SK-N-SH treated with all-trans-retinoic acid at 6 μM for 48 hours (cell line): ENCODE results near the gene UBL7.

ENCODE experiments used
- ATAC-seq: fragments of 200-7000 bp; cut with Tn5 transposase; 3 replicates; pipeline ENCODE4 v1.9.1; 2020; ENCODE audit warnings: mild to moderate bottlenecking, moderate library complexity
- ARNTL ChIP-seq: fragments of 450-650 bp; formaldehyde crosslinking; IDR thresholded peaks from 2 replicates; pipeline ENCODE4 v1.5.0; 2020; ENCODE audit warnings: low read depth, mild to moderate bottlenecking, moderate library complexity, borderline replicate concordance
- BACH2 ChIP-seq: fragments of 250-450 bp; sonication (Bioruptor Pico); IDR thresholded peaks from 2 replicates; pipeline ENCODE4 v1.9.0; 2021; ENCODE audit warnings: mild to moderate bottlenecking, borderline replicate concordance
- CSDC2 ChIP-seq: fragments of 250-450 bp; sonication (Bioruptor Pico); IDR thresholded peaks from 2 replicates; pipeline ENCODE4 v1.5.0; 2020; ENCODE audit warnings: mild to moderate bottlenecking, moderate library complexity
- ESRRG ChIP-seq: fragments of 250-450 bp; sonication (Bioruptor Pico); IDR thresholded peaks from 2 replicates; pipeline ENCODE4 v1.6.1; 2021; ENCODE audit warnings: mild to moderate bottlenecking
- GLIS3 ChIP-seq: fragments of 250-450 bp; sonication (Bioruptor Pico); IDR thresholded peaks from 2 replicates; pipeline ENCODE4 v1.5.0; 2020; ENCODE audit warnings: mild to moderate bottlenecking, moderate library complexity
- ISL1 ChIP-seq: fragments of 250-450 bp; sonication (Bioruptor Pico); IDR thresholded peaks from 2 replicates; pipeline ENCODE4 v2.1.2; 2022; ENCODE audit warnings: mild to moderate bottlenecking, moderate library complexity
- OSR1 ChIP-seq: fragments of 250-450 bp; sonication (Bioruptor Pico); IDR thresholded peaks from 2 replicates; pipeline ENCODE4 v1.8.0; 2022; ENCODE audit warnings: moderate library complexity, mild to moderate bottlenecking, inconsistent platforms
- PPARA ChIP-seq: fragments of 250-450 bp; sonication (Bioruptor Pico); IDR thresholded peaks from 2 replicates; pipeline ENCODE4 v1.5.0; 2020; ENCODE audit warnings: mild to moderate bottlenecking, borderline replicate concordance
- TCF4 ChIP-seq: fragments of 250-450 bp; sonication (Bioruptor Pico); IDR thresholded peaks from 2 replicates; pipeline ENCODE4 v1.8.0; 2021; ENCODE audit warnings: mild to moderate bottlenecking, moderate library complexity, borderline replicate concordance
- TOX ChIP-seq: fragments of 250-450 bp; sonication (Bioruptor Pico); IDR thresholded peaks from 2 replicates; pipeline ENCODE4 v1.8.0; 2021; ENCODE audit warnings: mild to moderate bottlenecking, moderate library complexity, borderline replicate concordance
- TSHZ2 ChIP-seq: fragments of 250-450 bp; sonication (Bioruptor Pico); IDR thresholded peaks from 2 replicates; pipeline ENCODE4 v1.5.0; 2020; ENCODE audit warnings: mild to moderate bottlenecking, moderate library complexity
- ZC3H10 ChIP-seq: fragments of 250-450 bp; sonication (Bioruptor Pico); IDR thresholded peaks from 2 replicates; pipeline ENCODE4 v1.5.1; 2021; ENCODE audit warnings: mild to moderate bottlenecking, moderate library complexity
- ZFP3 ChIP-seq: fragments of 250-450 bp; sonication (Bioruptor Pico); IDR thresholded peaks from 2 replicates; pipeline ENCODE4 v1.5.0; 2020; ENCODE audit warnings: mild to moderate bottlenecking, moderate library complexity
- ZFP30 ChIP-seq: fragments of 450-650 bp; formaldehyde crosslinking; IDR thresholded peaks from 2 replicates; pipeline ENCODE4 v1.5.0; 2022; ENCODE audit warnings: mild to moderate bottlenecking, moderate library complexity
- ZNF70 ChIP-seq: fragments of 450-650 bp; formaldehyde crosslinking; IDR thresholded peaks from 2 replicates; pipeline ENCODE4 v1.5.0; 2020; ENCODE audit warnings: mild to moderate bottlenecking, moderate library complexity
- ZNF8 ChIP-seq: fragments of 450-650 bp; formaldehyde crosslinking; IDR thresholded peaks from 2 replicates; pipeline ENCODE4 v1.5.0; 2020; ENCODE audit warnings: mild to moderate bottlenecking, moderate library complexity
- TF ChIP-seq, protein P1 (sequence below): fragments of 250-450 bp; sonication (Bioruptor Pico); IDR thresholded peaks from 2 replicates; pipeline ENCODE4 v1.8.0; 2021; ENCODE audit warnings: low read depth, mild to moderate bottlenecking, moderate library complexity, borderline replicate concordance
- TF ChIP-seq, protein P2 (sequence below): fragments of 250-450 bp; sonication (Bioruptor Pico); IDR thresholded peaks from 2 replicates; pipeline ENCODE4 v1.8.0; 2020; ENCODE audit warnings: mild to moderate bottlenecking, moderate library complexity, borderline replicate concordance
- TF ChIP-seq, protein P3 (sequence below): fragments of 250-450 bp; sonication (Bioruptor Pico); IDR thresholded peaks from 2 replicates; pipeline ENCODE4 v1.5.1; 2020; ENCODE audit warnings: low read depth, mild to moderate bottlenecking, moderate library complexity

The UBL7 gene, protein sequence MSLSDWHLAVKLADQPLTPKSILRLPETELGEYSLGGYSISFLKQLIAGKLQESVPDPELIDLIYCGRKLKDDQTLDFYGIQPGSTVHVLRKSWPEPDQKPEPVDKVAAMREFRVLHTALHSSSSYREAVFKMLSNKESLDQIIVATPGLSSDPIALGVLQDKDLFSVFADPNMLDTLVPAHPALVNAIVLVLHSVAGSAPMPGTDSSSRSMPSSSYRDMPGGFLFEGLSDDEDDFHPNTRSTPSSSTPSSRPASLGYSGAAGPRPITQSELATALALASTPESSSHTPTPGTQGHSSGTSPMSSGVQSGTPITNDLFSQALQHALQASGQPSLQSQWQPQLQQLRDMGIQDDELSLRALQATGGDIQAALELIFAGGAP

DNA sequence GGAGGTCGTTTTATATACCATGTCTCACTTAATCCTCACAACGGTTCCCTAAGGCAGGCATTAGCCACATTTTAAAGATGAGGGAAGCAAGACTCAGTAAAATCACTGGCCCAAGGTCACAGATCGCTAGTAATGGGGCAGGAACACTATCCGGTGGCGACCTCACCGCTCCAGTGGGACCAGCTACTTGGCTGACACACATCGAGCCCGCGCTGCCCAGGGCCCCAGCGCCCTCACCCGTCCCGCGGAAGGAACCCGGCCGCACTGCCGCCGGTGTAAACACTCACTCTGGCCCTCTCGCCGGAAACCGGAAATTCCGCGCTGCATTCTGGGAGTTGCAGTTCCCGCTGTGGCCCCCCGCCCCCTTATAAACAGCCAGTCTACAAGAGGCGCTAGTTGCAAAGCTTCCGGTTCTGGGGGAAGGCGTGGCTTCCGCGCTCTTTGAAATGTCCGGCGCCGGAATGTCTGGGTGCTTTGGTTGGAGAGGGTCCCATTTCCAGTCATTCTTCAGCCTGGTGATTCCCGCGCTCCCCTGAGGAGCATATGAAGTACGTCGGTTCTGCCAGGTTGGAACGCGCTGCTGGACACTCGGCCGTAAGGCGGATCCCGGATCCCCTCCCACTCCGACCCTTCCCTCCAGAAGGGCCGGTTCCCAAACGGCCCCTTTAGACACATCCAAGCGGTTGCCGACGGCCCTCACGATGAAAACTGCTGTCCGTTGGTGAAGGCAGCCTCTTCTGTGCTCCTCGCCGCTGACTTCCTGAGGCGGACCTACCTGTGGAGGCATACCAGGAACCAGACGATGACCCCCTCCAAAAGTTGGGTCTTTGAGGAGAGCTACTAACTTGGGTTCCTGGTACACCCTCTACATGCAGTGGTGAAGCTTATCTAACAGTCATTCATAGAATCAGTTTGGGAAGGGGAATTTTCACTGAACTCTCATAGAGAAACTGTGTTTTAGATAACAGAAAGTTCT is at the start of gene UBL7:
Gene UBL7 (minus strand): TSS at position 290 of the 976 bp plus-strand sequence. CDS start 2,293 bp downstream, outside the sequence.
- no peak for TF ChIP-seq BACH2 (CRISPR knock-in tag)
- no peak for TF ChIP-seq ESRRG (CRISPR knock-in tag)
- TF ChIP-seq, protein P1, sequence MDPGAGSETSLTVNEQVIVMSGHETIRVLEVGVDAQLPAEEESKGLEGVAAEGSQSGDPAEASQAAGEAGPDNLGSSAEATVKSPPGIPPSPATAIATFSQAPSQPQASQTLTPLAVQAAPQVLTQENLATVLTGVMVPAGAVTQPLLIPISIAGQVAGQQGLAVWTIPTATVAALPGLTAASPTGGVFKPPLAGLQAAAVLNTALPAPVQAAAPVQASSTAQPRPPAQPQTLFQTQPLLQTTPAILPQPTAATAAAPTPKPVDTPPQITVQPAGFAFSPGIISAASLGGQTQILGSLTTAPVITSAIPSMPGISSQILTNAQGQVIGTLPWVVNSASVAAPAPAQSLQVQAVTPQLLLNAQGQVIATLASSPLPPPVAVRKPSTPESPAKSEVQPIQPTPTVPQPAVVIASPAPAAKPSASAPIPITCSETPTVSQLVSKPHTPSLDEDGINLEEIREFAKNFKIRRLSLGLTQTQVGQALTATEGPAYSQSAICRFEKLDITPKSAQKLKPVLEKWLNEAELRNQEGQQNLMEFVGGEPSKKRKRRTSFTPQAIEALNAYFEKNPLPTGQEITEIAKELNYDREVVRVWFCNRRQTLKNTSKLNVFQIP (CRISPR knock-in tag) = no peak
- no peak for TF ChIP-seq ZNF8 (CRISPR knock-in tag)
- TF ChIP-seq TCF4 (CRISPR knock-in tag) = no peak
- TF ChIP-seq ARNTL (CRISPR knock-in tag) = no peak
- TF ChIP-seq, protein P2, sequence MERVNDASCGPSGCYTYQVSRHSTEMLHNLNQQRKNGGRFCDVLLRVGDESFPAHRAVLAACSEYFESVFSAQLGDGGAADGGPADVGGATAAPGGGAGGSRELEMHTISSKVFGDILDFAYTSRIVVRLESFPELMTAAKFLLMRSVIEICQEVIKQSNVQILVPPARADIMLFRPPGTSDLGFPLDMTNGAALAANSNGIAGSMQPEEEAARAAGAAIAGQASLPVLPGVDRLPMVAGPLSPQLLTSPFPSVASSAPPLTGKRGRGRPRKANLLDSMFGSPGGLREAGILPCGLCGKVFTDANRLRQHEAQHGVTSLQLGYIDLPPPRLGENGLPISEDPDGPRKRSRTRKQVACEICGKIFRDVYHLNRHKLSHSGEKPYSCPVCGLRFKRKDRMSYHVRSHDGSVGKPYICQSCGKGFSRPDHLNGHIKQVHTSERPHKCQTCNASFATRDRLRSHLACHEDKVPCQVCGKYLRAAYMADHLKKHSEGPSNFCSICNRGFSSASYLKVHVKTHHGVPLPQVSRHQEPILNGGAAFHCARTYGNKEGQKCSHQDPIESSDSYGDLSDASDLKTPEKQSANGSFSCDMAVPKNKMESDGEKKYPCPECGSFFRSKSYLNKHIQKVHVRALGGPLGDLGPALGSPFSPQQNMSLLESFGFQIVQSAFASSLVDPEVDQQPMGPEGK (CRISPR knock-in tag) = no peak
- TF ChIP-seq ISL1 = no peak
- no peak for TF ChIP-seq ZC3H10
- no peak for TF ChIP-seq TSHZ2 (CRISPR knock-in tag)
- no peak for TF ChIP-seq CSDC2 (CRISPR knock-in tag)
- TF ChIP-seq ZFP3 = no peak
- no peak for TF ChIP-seq GLIS3 (CRISPR knock-in tag)
- TF ChIP-seq ZFP30 = no peak
- no peak for TF ChIP-seq OSR1 (CRISPR knock-in tag)
- peak; percentile 98 for ATAC-seq

- TF ChIP-seq TOX (CRISPR knock-in tag) (no peak), ZNF8 (CRISPR knock-in tag) (no peak), ZNF70 (CRISPR knock-in tag) (no peak), CSDC2 (CRISPR knock-in tag) (no peak), ARNTL (CRISPR knock-in tag) (no peak), PPARA (CRISPR knock-in tag) (no peak), ZFP3 (no peak), ZC3H10 (no peak)
- TF ChIP-seq, protein P1 (CRISPR knock-in tag) = no peak
- TF ChIP-seq, protein P3, sequence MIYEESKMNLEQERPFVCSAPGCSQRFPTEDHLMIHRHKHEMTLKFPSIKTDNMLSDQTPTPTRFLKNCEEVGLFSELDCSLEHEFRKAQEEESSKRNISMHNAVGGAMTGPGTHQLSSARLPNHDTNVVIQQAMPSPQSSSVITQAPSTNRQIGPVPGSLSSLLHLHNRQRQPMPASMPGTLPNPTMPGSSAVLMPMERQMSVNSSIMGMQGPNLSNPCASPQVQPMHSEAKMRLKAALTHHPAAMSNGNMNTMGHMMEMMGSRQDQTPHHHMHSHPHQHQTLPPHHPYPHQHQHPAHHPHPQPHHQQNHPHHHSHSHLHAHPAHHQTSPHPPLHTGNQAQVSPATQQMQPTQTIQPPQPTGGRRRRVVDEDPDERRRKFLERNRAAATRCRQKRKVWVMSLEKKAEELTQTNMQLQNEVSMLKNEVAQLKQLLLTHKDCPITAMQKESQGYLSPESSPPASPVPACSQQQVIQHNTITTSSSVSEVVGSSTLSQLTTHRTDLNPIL = no peak
- TF ChIP-seq, all 23 proteins: peak for 0
- ATAC-seq = no peak
These were observed 45.5 kb upstream of the UBL7 start for GRCh38 chr15:74506515-74506840.
